OCI-LY7 (cell line): ENCODE measurements around the gene SCAMP2. TPM values are rescaled to one million over a fixed set of nuclear protein-coding genes. Genes with fewer than 3 reads are reported as not detected.

Experiments
- BruUV-seq: library from RNA; stranded (reverse); fragments of 400-500 nt; replicated peaks from 2 replicates; lab custom pipeline; 2021; lab: Mats Ljungman, UMichigan
- CTCF ChIA-PET: fragments of 300-600 bp; sonication (Branson Sonifier 250); formaldehyde crosslinking; loops from one replicate; lab custom pipeline; 2022; ENCODE audit warnings: antibody characterized with exemption; ENCODE audit not compliant: unreplicated experiment; lab: Charles Lee
- POLR2A ChIA-PET: fragments of 300-600 bp; sonication (Branson Sonifier 250); formaldehyde crosslinking; loops from one replicate; lab custom pipeline; 2022; ENCODE audit warnings: antibody characterized with exemption; lab: Charles Lee
- DNase-seq: peaks from one replicate; pipeline ENCODE4 v3.0.0-alpha.2; 2015; ENCODE audit warnings: low spot score
- H2AFZ ChIP-seq: fragments of 200-600 bp; sonication (generic), shearing (Covaris generic); 2 replicates; pipeline ENCODE4 v1.6.1; 2014; ENCODE audit warnings: mild to moderate bottlenecking, antibody characterized with exemption, low read length, moderate library complexity
- H3K27ac ChIP-seq: fragments of 200-600 bp; sonication (generic); 2 replicates; pipeline ENCODE4 v1.5.1; 2014; ENCODE audit warnings: mixed run types, low read depth, mild to moderate bottlenecking, moderate library complexity, low read length, inconsistent platforms; ENCODE audit not compliant: poor library complexity, severe bottlenecking
- H3K36me3 ChIP-seq: fragments of 200-600 bp; sonication (generic); 2 replicates; pipeline ENCODE4 v1.6.1; 2014; ENCODE audit warnings: mild to moderate bottlenecking, antibody characterized with exemption, low read length, moderate library complexity, mixed read lengths; ENCODE audit not compliant: insufficient read depth
- H3K4me1 ChIP-seq: fragments of 200-600 bp; sonication (generic); 2 replicates; pipeline ENCODE4 v1.5.1; 2014; ENCODE audit warnings: mild to moderate bottlenecking, low read length; ENCODE audit not compliant: insufficient read depth, poor library complexity, severe bottlenecking
- H3K4me2 ChIP-seq: fragments of 200-600 bp; sonication (generic); 2 replicates; pipeline ENCODE4 v1.6.1; 2014; ENCODE audit warnings: mild to moderate bottlenecking, low read length
- H3K4me3 ChIP-seq: fragments of 200-600 bp; sonication (generic); 2 replicates; pipeline ENCODE4 v1.5.1; 2014; ENCODE audit warnings: mild to moderate bottlenecking, low read depth, low read length; ENCODE audit not compliant: poor library complexity, severe bottlenecking
- H3K79me2 ChIP-seq: fragments of 200-600 bp; sonication (generic); 2 replicates; pipeline ENCODE4 v1.6.1; 2016; ENCODE audit warnings: low read depth, mild to moderate bottlenecking, low read length, moderate library complexity, mixed read lengths; ENCODE audit not compliant: insufficient read depth
- H3K9me2 ChIP-seq: fragments of 200-600 bp; sonication (generic); 2 replicates; pipeline ENCODE4 v1.6.1; 2016; ENCODE audit warnings: mild to moderate bottlenecking, low read length, mixed read lengths; ENCODE audit not compliant: insufficient read depth
- H3K9me3 ChIP-seq: fragments of 200-600 bp; sonication (generic); 2 replicates; pipeline ENCODE4 v1.6.1; 2014; ENCODE audit warnings: mild to moderate bottlenecking, mixed run types, low read length, mixed read lengths
- H4K20me1 ChIP-seq: fragments of 200-600 bp; sonication (generic); 2 replicates; pipeline ENCODE4 v1.6.1; 2014; ENCODE audit warnings: mild to moderate bottlenecking, antibody characterized with exemption, low read length, moderate library complexity, mixed read lengths; ENCODE audit not compliant: insufficient read depth
- CTCF ChIP-seq: fragments of 200-600 bp; sonication (generic); conservative IDR thresholded peaks from 2 replicates; pipeline ENCODE4 v1.5.1; 2014; ENCODE audit warnings: mild to moderate bottlenecking, antibody characterized with exemption, low read length, moderate library complexity, mixed read lengths
- EZH2phosphoT487 ChIP-seq: fragments of 200-600 bp; sonication (generic); IDR thresholded peaks from 2 replicates; pipeline ENCODE4 v1.6.1; 2018; ENCODE audit warnings: low read depth, borderline replicate concordance, mild to moderate bottlenecking, mixed run types, antibody characterized with exemption, low read length, moderate library complexity, mixed read lengths
- intact Hi-C: fragments of 100-400 bp; cut with micrococcal nuclease; formaldehyde crosslinking; loops from one replicate; pipeline ENCODE4 v1.10.0; 2022; ENCODE audit not compliant: unreplicated experiment
- microRNA-seq: library from miRNA; unstranded; fragments of <30 nt; microRNA quantifications from one replicate; pipeline ENCODE4 v1.2.0, GENCODE V29; 2022; ENCODE audit warnings: borderline replicate concordance
- small RNA-seq: library from RNA; depleted of rRNA; stranded (forward); fragments of <200 nt; gene quantifications from one replicate; pipeline ENCODE3, GENCODE V24; 2014
- total RNA-seq, 2 experiments: library from RNA; depleted of rRNA in 1 of 2; stranded (reverse); fragments of >200 nt in 1 of 2; shearing (Covaris generic) in 1 of 2; gene quantifications; 2 replicates each; pipeline ENCODE4 v1.2.3, GENCODE V29; 2014 to 2022

Gene SCAMP2
- total RNA-seq, 2 experiments from 2014 or later, result 24.6 to 55.2 TPM

DNA sequence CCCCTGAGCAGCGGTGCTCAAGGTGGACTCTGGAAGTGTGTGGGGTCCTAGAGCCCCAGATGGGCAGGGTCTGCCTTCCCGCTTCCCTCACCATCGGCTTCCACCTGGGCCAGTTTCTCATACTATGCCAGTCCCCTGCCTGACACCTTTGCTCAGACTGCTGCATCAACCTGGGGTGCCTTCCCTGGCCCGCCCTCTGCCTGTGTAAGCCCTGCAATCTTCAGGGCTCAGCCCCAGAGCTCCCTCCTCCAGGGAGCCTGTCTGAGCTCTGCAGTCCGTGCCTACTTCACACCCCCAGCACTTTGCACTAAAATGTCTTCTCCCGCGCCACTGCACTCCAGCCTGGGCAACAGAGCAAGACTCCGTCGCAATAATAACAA lies 78.2 kb downstream of the SCAMP2 start:
- Histone ChIP-seq H4K20me1 (peaks cover 39% of the 10 kb centered on the region), H3K9me3 (no peaks in the 10 kb centered on the region), H3K4me1 (peaks cover 98% of the 10 kb centered on the region), H3K9me2 (no peaks in the 10 kb centered on the region), H3K27ac (no peak overlapping the region), H3K4me3 (no peak overlapping the region), H3K36me3 (peaks cover 92% of the 10 kb centered on the region), H2AFZ (no peak overlapping the region), H3K4me2 (no peak overlapping the region), H3K79me2 (peaks cover 82% of the 10 kb centered on the region)
- TF ChIP-seq EZH2phosphoT487 (no peak), CTCF (no peak)
- POLR2A ChIA-PET, result interaction anchor here (3.2 to 11.8 kb wide), 2 partner anchors 11 to 19 kb away, joined by 22 to 221 read pairs; partner anchors contain the start of gene CSK
- CTCF ChIA-PET, result interaction anchor here (3.5 kb wide), 1 partner anchor 15 kb away, joined by 17 read pairs; no protein-coding TSS in a partner anchor
- no peak for DNase-seq
- BruUV-seq, result no TSS peak
- intact Hi-C loops, result no loop called here

DNA sequence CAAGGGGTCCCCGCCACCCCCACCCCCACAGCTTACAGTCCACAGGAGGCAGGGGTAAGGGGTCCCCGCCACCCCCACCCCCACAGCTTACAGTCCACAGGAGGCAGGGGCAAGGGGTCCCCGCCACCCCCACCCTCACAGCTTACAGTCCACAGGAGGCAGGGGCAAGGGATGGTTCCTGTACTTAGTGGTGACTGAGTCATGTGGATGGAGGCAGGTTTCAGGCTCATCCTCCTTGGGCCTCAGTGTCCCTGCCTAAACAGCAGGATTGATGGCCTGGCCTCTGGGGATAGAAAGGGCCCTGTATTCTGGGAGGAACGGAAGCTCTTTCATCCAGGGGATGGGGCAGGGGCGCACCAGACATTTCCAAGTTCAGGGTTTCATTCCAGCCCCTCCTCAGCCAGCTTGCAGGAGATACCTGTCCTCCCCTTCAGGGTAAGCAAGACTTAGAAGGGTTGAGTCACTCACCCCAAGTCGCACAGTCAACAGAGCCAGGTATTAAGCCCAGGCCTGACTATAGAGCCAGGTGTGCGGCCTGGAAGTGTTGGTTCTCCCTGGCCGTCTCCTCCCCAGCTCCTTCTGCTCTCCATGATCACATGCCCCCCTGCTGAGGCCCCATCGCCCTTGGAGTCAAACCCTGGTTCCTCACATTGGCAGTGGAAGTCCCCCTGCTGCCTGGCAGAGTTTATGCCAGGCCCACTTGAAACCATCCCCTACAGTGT lies 78.8 kb downstream of the SCAMP2 start:
- no peak for DNase-seq
- Histone ChIP-seq H3K4me1 (peaks cover 98% of the 10 kb centered on the region), H3K9me2 (no peaks in the 10 kb centered on the region), H3K4me2 (no peak overlapping the region), H3K27ac (peak overlapping the region; percentile 16), H3K4me3 (no peak overlapping the region), H3K79me2 (peaks cover 87% of the 10 kb centered on the region), H3K36me3 (peaks cover 92% of the 10 kb centered on the region), H3K9me3 (no peaks in the 10 kb centered on the region), H4K20me1 (peaks cover 39% of the 10 kb centered on the region), H2AFZ (no peak overlapping the region)
- TF ChIP-seq CTCF, result no peak
- no peak for TF ChIP-seq EZH2phosphoT487
- no TSS peak for BruUV-seq
- CTCF ChIA-PET, result interaction anchor here (1.3 to 3.5 kb wide), 7 partner anchors 10 to 23 kb away, joined by 3 to 17 read pairs (median 12); no protein-coding TSS in a partner anchor
- POLR2A ChIA-PET, result interaction anchor here (0.6 to 11.8 kb wide), 5 partner anchors 11 to 81 kb away, joined by 3 to 221 read pairs (median 5); partner anchors contain the start of gene CSK
- intact Hi-C loops, result no loop called here

Small RNA genes lying within 50 kb of the gene (microRNA-seq; reads per million reads assigned to microRNA genes)
- 6.1 reads per million for gene MIR6882

Small RNA genes lying within 50 kb of the gene (small RNA-seq; reads per million reads assigned to genes)
- gene CPLX3 (not detected), gene MIR6882 (not detected)

Other genes starting within 250 kb of the SCAMP2 start
- gene EDC3, start 177.3 kb downstream of the SCAMP2 start, total RNA-seq (2014; rRNA removed; shearing (Covaris generic)), result 13.4 and 15.1 TPM in 2 replicates
- 43.5 and 51.4 TPM in 2 replicates for gene EDC3, start 177.3 kb downstream of the SCAMP2 start, total RNA-seq (2022)
- not detected in 2 replicates for gene CYP1A1, start 147.8 kb downstream of the SCAMP2 start, total RNA-seq (2014; rRNA removed; shearing (Covaris generic))
- gene CYP1A1, start 147.8 kb downstream of the SCAMP2 start, total RNA-seq (2022), result 0.22 and 0.29 TPM in 2 replicates
- not detected in 2 replicates for gene CYP1A2, start 124.5 kb downstream of the SCAMP2 start, total RNA-seq (2014; rRNA removed; shearing (Covaris generic))
- not detected in 2 replicates for gene CYP1A2, start 124.5 kb downstream of the SCAMP2 start, total RNA-seq (2022)
- gene CSK, start 91.3 kb downstream of the SCAMP2 start, total RNA-seq (2014; rRNA removed; shearing (Covaris generic)), result 106 and 112 TPM in 2 replicates
- 318 and 355 TPM in 2 replicates for gene CSK, start 91.3 kb downstream of the SCAMP2 start, total RNA-seq (2022)
- 0.09 TPM in 1 of 2 replicates, not detected in the other for gene LMAN1L, start 60.5 kb downstream of the SCAMP2 start, total RNA-seq (2014; rRNA removed; shearing (Covaris generic))
- gene LMAN1L, start 60.5 kb downstream of the SCAMP2 start, total RNA-seq (2022), result 0.37 and 0.38 TPM in 2 replicates
- gene CPLX3, start 46.7 kb downstream of the SCAMP2 start, total RNA-seq (2014; rRNA removed; shearing (Covaris generic)), result 0.35 and 0.57 TPM in 2 replicates
- gene CPLX3, start 46.7 kb downstream of the SCAMP2 start, total RNA-seq (2022), result 1.5 and 2.1 TPM in 2 replicates
- gene ULK3, start 30.2 kb downstream of the SCAMP2 start, total RNA-seq (2014; rRNA removed; shearing (Covaris generic)), result 22.2 and 31.7 TPM in 2 replicates
- 30.2 and 46.4 TPM in 2 replicates for gene ULK3, start 30.2 kb downstream of the SCAMP2 start, total RNA-seq (2022)
- 43.3 and 58.9 TPM in 2 replicates for gene MPI, start 16.7 kb upstream of the SCAMP2 start, total RNA-seq (2014; rRNA removed; shearing (Covaris generic))
- 51.3 and 67.2 TPM in 2 replicates for gene MPI, start 16.7 kb upstream of the SCAMP2 start, total RNA-seq (2022)
- gene FAM219B, start 33.5 kb upstream of the SCAMP2 start, total RNA-seq (2014; rRNA removed; shearing (Covaris generic)), result 50.9 and 52.3 TPM in 2 replicates
- 62.8 and 67.6 TPM in 2 replicates for gene FAM219B, start 33.5 kb upstream of the SCAMP2 start, total RNA-seq (2022)
- 87.2 and 168 TPM in 2 replicates for gene COX5A, start 64.7 kb upstream of the SCAMP2 start, total RNA-seq (2014; rRNA removed; shearing (Covaris generic))
- gene COX5A, start 64.7 kb upstream of the SCAMP2 start, total RNA-seq (2022), result 364 and 391 TPM in 2 replicates
- gene RPP25, start 83.4 kb upstream of the SCAMP2 start, total RNA-seq (2014; rRNA removed; shearing (Covaris generic)), result 2.6 and 3.0 TPM in 2 replicates
- 1.8 and 2.2 TPM in 2 replicates for gene RPP25, start 83.4 kb upstream of the SCAMP2 start, total RNA-seq (2022)
- 18.6 and 29.4 TPM in 2 replicates for gene SCAMP5, start 122.2 kb upstream of the SCAMP2 start, total RNA-seq (2014; rRNA removed; shearing (Covaris generic))
- gene SCAMP5, start 122.2 kb upstream of the SCAMP2 start, total RNA-seq (2022), result 43.7 and 51.6 TPM in 2 replicates
- gene PPCDC, start 150.2 kb upstream of the SCAMP2 start, total RNA-seq (2014; rRNA removed; shearing (Covaris generic)), result 32.0 and 44.3 TPM in 2 replicates
- gene PPCDC, start 150.2 kb upstream of the SCAMP2 start, total RNA-seq (2022), result 40.3 and 48.3 TPM in 2 replicates